Calu3 (cell line): ENCODE results near the gene SEC14L5. TPM values are rescaled to one million over a fixed set of nuclear protein-coding genes. Genes with fewer than 3 reads are reported as not detected.

Source experiments
- BruUV-seq: library from RNA; stranded (reverse); fragments of 400-500 nt; replicated peaks from 2 replicates; lab custom pipeline; 2021; lab: Mats Ljungman, UMichigan
- CTCF ChIA-PET: fragments of 300-600 bp; sonication (Branson Sonifier 250); formaldehyde crosslinking; loops from one replicate; lab custom pipeline; 2022; ENCODE audit warnings: antibody characterized with exemption; lab: Charles Lee
- DNase-seq: peaks from one replicate; pipeline ENCODE4 v3.0.0; 2022
- H3K27ac Mint-ChIP-seq: one replicate; pipeline ENCODE4 v1.8.0; 2022; ENCODE audit warnings: mixed read lengths; ENCODE audit not compliant: unreplicated experiment
- H3K27me3 Mint-ChIP-seq: one replicate; pipeline ENCODE4 v1.8.0; 2022; ENCODE audit warnings: mixed read lengths; ENCODE audit not compliant: unreplicated experiment
- H3K36me3 Mint-ChIP-seq: one replicate; pipeline ENCODE4 v1.8.0; 2022; ENCODE audit warnings: mild to moderate bottlenecking, moderate library complexity, mixed read lengths; ENCODE audit not compliant: insufficient read depth, unreplicated experiment
- H3K4me1 Mint-ChIP-seq: one replicate; pipeline ENCODE4 v1.8.0; 2022; ENCODE audit warnings: mild to moderate bottlenecking, low read depth, mixed read lengths; ENCODE audit not compliant: unreplicated experiment
- H3K4me3 Mint-ChIP-seq: one replicate; pipeline ENCODE4 v1.8.0; 2022; ENCODE audit warnings: mild to moderate bottlenecking, low read depth, moderate library complexity, mixed read lengths; ENCODE audit not compliant: unreplicated experiment
- H3K9me3 Mint-ChIP-seq: one replicate; pipeline ENCODE4 v1.8.0; 2022; ENCODE audit warnings: low read depth, mixed read lengths; ENCODE audit not compliant: unreplicated experiment
- CTCF ChIP-seq: fragments of 200-600 bp; IDR thresholded peaks from one replicate; pipeline ENCODE4 v1.8.0; 2022; ENCODE audit warnings: antibody characterized with exemption; ENCODE audit not compliant: unreplicated experiment
- intact Hi-C: fragments of 100-400 bp; cut with micrococcal nuclease; formaldehyde crosslinking; loops from one replicate; pipeline ENCODE4 v1.10.0; 2022; ENCODE audit not compliant: unreplicated experiment
- total RNA-seq: library from RNA; stranded (reverse); gene quantifications from 2 replicates; pipeline ENCODE4 v1.2.3, GENCODE V29; 2022

SEC14L5 gene
- total RNA-seq, 1 experiment from 2014 or later, result 0.52 TPM

GRCh38 chr16:5066511-5066910 lies 108.4 kb downstream of the SEC14L5 start:
- no peak overlapping the region for H3K4me3 Mint-ChIP-seq
- H3K9me3 Mint-ChIP-seq, result no peaks in the 10 kb centered on the region
- CTCF ChIA-PET, result no interaction called here

More at GRCh38 chr16:5066511-5066910, 108.4 kb downstream of the SEC14L5 start:
- TF ChIP-seq CTCF, result no peak
- BruUV-seq, result no TSS peak
- Mint-ChIP-seq H3K27me3 (peaks cover 66% of the 10 kb centered on the region), H3K27ac (no peak overlapping the region), H3K36me3 (peaks cover 6% of the 10 kb centered on the region), H3K4me1 (peaks cover 15% of the 10 kb centered on the region)
- intact Hi-C loops, result no loop called here
- DNase-seq, result no peak

Other genes with a start within 250 kb of the SEC14L5 start
- gene ANKS3, start 224.1 kb upstream of the SEC14L5 start, total RNA-seq, result 44.7 and 46.9 TPM in 2 replicates
- gene DNAAF8, start 223.8 kb upstream of the SEC14L5 start, total RNA-seq, result 0.27 and 1.8 TPM in 2 replicates
- 23.6 and 25.6 TPM in 2 replicates for gene ZNF500, start 191.2 kb upstream of the SEC14L5 start, total RNA-seq
- gene SEPTIN12, start 170.0 kb upstream of the SEC14L5 start, total RNA-seq, result not detected in 2 replicates
- gene SMIM22, start 163.0 kb upstream of the SEC14L5 start, total RNA-seq, result 208 and 235 TPM in 2 replicates
- gene ROGDI, start 155.7 kb upstream of the SEC14L5 start, total RNA-seq, result 17.9 and 20.8 TPM in 2 replicates
- gene GLYR1, start 111.0 kb upstream of the SEC14L5 start, total RNA-seq, result 158 and 159 TPM in 2 replicates
- gene UBN1, start 110.8 kb upstream of the SEC14L5 start, total RNA-seq, result 50.5 and 55.4 TPM in 2 replicates
- gene PPL, start 21.2 kb upstream of the SEC14L5 start, total RNA-seq, result 75.0 and 104 TPM in 2 replicates
- 15.8 and 16.1 TPM in 2 replicates for gene NAGPA, start 75.6 kb downstream of the SEC14L5 start, total RNA-seq
- not detected in 2 replicates for gene C16orf89, start 107.6 kb downstream of the SEC14L5 start, total RNA-seq
- gene ALG1, start 113.5 kb downstream of the SEC14L5 start, total RNA-seq, result 38.3 and 41.6 TPM in 2 replicates
- 25.6 and 26.1 TPM in 2 replicates for gene EEF2KMT, start 139.5 kb downstream of the SEC14L5 start, total RNA-seq